ENCODE data around the gene THAP11.

The THAP11 gene

DNA sequence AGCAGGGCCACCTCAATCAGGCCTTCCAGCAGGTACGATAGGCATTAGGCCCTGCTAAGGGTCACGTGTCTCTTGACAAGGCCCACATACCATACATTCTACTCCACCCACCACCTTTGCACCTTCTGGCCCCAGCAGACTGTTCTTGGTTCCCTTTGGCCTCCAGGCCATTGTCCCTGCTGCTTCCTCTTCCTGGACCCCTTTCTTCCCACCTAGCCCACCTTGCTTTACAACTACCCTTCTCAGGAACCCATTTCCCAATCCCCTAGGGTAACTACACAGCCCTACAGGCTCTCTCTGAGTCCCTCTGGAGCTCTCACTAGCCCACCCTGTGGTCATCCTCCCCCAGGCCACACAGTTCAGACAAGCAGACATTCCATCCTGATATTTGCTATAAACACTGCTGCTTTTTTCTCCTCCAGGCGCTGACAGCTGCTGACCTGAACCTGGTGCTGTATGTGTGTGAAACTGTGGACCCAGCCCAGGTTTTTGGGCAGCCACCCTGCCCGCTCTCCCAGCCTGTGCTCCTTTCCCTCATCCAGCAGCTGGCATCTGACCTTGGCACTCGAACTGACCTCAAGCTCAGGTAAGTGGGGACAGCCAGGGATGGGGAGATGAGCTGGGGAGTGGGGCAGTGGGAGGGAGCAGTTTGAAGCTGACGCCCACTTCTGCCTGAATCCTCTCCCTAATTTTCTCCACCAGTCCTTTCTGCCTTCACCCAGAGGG lies 41.2 kb downstream of the THAP11 start:
- DNase-seq (ENCODE audit: low spot score), result no peak

- DNase-seq (ENCODE audit: low spot score), result peak; percentile 38
Observed at GRCh38 chr16:67883872-67884261, 41.7 kb downstream of the THAP11 start.

DNA sequence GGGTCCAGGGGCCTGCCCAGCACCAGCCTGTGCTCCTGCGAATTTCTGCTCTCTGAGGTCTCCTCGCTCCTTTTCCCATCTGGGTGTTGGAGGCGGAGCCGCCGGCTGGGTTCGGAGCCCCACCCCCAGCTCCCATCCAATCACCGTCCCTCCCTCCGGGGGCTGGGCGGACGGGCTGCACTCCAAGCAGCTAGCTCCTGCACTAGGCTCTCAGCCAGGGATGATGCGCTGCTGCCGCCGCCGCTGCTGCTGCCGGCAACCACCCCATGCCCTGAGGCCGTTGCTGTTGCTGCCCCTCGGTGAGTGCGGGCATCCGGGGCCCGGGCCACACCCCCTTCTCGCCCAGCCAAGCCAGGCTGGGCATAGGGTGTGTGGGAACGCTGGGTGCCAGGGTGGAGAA lies 42.6 kb downstream of the THAP11 start, which contains the start of gene NRN1L:
Gene NRN1L (plus strand): TSS at position 202 of the 400 bp plus-strand sequence. CDS start 19 bp downstream, at position 221.
- DNase-seq (ENCODE audit: low spot score), result peak; percentile 84

- no peak for DNase-seq (ENCODE audit: low spot score)
Observed at GRCh38 chr16:67885545-67885944, 43.4 kb downstream of the THAP11 start.

DNA sequence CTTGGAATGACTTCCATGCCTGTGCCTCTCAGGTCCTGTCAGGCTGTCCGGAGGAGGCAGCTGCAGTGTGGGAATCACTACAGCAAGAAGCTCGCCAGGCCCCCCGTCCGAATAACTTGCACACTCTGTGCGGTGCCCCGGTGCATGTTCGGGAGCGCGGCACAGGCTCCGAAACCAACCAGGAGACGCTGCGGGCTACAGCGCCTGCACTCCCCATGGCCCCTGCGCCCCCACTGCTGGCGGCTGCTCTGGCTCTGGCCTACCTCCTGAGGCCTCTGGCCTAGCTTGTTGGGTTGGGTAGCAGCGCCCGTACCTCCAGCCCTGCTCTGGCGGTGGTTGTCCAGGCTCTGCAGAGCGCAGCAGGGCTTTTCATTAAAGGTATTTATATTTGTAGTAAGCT lies 43.9 kb downstream of the THAP11 start:
- DNase-seq (ENCODE audit: low spot score), result no peak

DNA sequence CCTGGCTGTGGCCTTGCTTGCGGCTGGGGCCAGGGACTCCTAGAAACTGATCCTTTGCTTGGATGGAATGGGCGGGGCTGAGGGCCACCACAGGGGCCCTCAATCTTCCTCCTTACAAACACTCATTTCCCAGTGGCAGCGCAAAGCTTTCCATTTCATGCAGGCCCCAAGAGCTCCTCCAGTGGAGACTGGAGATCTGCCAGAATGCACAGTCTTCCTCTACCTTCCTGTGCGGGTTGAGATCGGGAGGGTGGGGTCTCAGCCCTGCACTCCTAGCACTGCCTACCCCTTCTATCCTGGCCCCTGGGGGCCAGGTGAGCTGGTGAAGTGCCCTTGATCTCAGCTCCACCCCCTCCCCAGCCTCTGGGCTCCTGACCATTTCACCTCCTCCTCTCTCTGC lies 44.3 kb downstream of the THAP11 start:
- no peak for DNase-seq (ENCODE audit: low spot score)

DNA sequence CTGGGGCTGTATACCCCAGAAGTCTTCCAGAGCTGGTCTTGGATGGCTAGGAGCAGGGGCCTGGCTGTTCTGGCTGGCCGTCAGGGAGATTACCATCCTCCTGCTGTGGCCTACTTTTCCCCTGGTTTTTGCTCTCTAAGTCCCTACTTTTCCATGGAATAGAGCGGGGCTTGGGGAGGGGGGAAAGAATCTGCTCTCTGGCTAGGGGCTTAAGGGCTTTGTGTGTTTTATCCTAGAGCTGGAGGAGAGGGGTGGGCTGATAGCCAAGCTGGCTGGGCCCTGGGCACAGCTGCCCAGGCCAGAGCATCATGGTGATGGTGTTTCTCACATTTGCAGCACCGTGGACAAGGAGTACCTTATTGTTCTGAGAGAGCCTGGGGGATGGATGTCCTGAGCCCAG lies 46.2 kb downstream of the THAP11 start:
- DNase-seq (ENCODE audit: low spot score), result no peak

DNA sequence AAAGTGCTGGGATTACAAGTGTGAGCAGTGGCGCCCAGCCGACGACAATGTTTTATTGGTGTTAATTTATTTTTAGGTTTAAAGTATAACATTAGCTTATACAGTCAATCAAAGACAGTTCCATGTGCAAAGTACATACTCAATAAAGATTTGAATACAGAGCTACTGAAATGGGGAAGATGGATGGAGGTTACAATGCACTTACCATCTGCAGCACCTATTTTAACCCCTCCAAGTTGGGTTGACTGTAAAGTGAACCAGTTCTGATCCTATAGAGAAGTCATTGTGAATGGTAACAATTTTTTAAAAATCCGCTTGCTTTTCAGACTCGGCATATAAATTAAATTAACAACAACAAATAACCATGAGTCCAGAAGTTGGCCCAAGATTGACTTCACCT lies 50.3 kb downstream of the THAP11 start:
- DNase-seq (ENCODE audit: low spot score), result no peak

- peak; percentile 93 for DNase-seq (ENCODE audit: low spot score)
Observed at GRCh38 chr16:67892899-67893742, 51.0 kb downstream of the THAP11 start, which contains the start of gene PSKH1. TSS of gene PSKH1 (plus strand) at chr16:67893254. CDS start at chr16:67908750, 15,496 bp downstream.

Small RNA genes lying within 50 kb of the gene (small RNA-seq; reads per million reads assigned to genes)
- gene AC040162.2 (0 reads per million in 2 experiments), gene NRN1L (0 reads per million in 2 experiments)
